Adipose tissue (tissue), 3 donors: ENCODE results near the gene CHST15. TPM values are rescaled to one million over a fixed set of nuclear protein-coding genes. Genes with fewer than 3 reads are reported as not detected.

Source experiments
- polyA plus RNA-seq, 3 donors: library from polyadenylated mRNA; stranded (reverse); fragments of 200-250 nt; gene quantifications; one replicate each; pipeline ENCODE4 v1.2.3, GENCODE V29; 2013
- donor health status: healthy with polysubstance abuse.
- donor health status: Bipolar disorder and iron deficiency.
- donor health status: healthy.

The CHST15 gene
- polyA plus RNA-seq, 3 donors, result 4.1 to 11.0 (median 10.1) TPM

Other genes with a start within 250 kb of the CHST15 start
- 10 to 100 TPM in 1 of 3 donors, 1 to 10 TPM in 1, under 1 TPM in 1; 0.82 to 11.6 (median 4.7) TPM for gene CPXM2, start 201.8 kb downstream of the CHST15 start, polyA plus RNA-seq